DMS 273 (cell line): ENCODE data around the gene SLC35B2.

Experiments used
- DNase-seq: peaks from one replicate; lab custom pipeline; 2025; ENCODE audit not compliant: unreplicated experiment; lab: John Stamatoyannopoulos, UW

Gene SLC35B2

GRCh38 chr6:44257025-44257752 lies at the start of gene SLC35B2:
SLC35B2 (minus strand) TSS chr6:44257528; CDS start chr6:44257410, 118 bp downstream.
- peak; percentile 93 for DNase-seq

GRCh38 chr6:44306710-44307109 lies 49.4 kb upstream of the SLC35B2 start:
- no peak for DNase-seq

GRCh38 chr6:44305200-44305725 lies 47.9 kb upstream of the SLC35B2 start:
- DNase-seq: no peak

- DNase-seq: peak; percentile 52
These were observed 47.2 kb upstream of the SLC35B2 start for GRCh38 chr6:44304282-44305199.

GRCh38 chr6:44303842-44304241 lies 46.5 kb upstream of the SLC35B2 start:
- no peak for DNase-seq

GRCh38 chr6:44302856-44303255 lies 45.5 kb upstream of the SLC35B2 start:
- DNase-seq: no peak

- DNase-seq: no peak
These were observed 44.6 kb upstream of the SLC35B2 start for GRCh38 chr6:44301782-44302564.

- DNase-seq: no peak
These were observed 43.8 kb upstream of the SLC35B2 start for GRCh38 chr6:44301106-44301505.

GRCh38 chr6:44300292-44300823 lies 43.0 kb upstream of the SLC35B2 start:
- no peak for DNase-seq

GRCh38 chr6:44298864-44299263 lies 41.5 kb upstream of the SLC35B2 start:
- DNase-seq: no peak

- DNase-seq: peak; percentile 46
These were observed 40.9 kb upstream of the SLC35B2 start for GRCh38 chr6:44298055-44298803.

GRCh38 chr6:44297063-44298038 lies 40.0 kb upstream of the SLC35B2 start:
- peak; percentile 85 for DNase-seq

GRCh38 chr6:44294832-44295791 lies 37.8 kb upstream of the SLC35B2 start:
- DNase-seq: peak; percentile 38

GRCh38 chr6:44292661-44293365 lies 35.5 kb upstream of the SLC35B2 start:
- DNase-seq: no peak

GRCh38 chr6:44291841-44292240 lies 34.5 kb upstream of the SLC35B2 start:
- DNase-seq: no peak

- DNase-seq: peak; percentile 95
These were observed 32.5 kb upstream of the SLC35B2 start for GRCh38 chr6:44289726-44290260.

GRCh38 chr6:44286747-44287146 lies 29.4 kb upstream of the SLC35B2 start:
- DNase-seq: no peak
